HFF-Myc (cell line): ENCODE data around the gene PER2.

Experiments used
- DNase-seq: peaks from one replicate; pipeline ENCODE4 v3.0.0-alpha.2; 2011; ENCODE audit warnings: low read depth; ENCODE audit errors: extremely low read depth
- H3K4me3 ChIP-seq: replicated peaks from 2 replicates; pipeline ENCODE4 v1.5.1; 2011; ENCODE audit warnings: low read depth, mild to moderate bottlenecking, control low read depth, low read length
- TF ChIP-seq, protein P1 (sequence below): IDR thresholded peaks from 2 replicates; pipeline ENCODE4 v1.5.1; 2012; ENCODE audit warnings: mild to moderate bottlenecking, low read depth, low read length, control low read depth; ENCODE audit errors: missing control alignments

The PER2 gene

DNA sequence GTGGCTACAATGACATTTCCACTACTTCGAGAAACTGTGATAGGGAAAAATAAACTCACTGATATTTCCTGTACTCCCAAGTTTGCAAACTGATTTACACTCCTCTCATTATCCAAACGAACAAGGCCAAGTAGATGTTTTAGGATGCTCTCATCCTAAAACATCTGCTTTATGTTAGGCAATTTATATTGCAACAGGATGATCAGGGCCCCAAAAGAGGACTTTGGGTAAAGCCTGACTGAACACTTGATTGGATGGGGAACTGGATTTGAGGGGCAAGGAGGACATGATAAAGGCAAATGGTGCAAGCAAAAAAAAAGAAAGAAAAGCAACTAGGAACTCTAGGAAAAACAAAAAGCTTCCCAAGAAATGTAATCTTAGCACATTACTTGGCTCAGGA, 46.4 kb downstream of the PER2 start:
- no peak for DNase-seq
- TF ChIP-seq, protein P1, sequence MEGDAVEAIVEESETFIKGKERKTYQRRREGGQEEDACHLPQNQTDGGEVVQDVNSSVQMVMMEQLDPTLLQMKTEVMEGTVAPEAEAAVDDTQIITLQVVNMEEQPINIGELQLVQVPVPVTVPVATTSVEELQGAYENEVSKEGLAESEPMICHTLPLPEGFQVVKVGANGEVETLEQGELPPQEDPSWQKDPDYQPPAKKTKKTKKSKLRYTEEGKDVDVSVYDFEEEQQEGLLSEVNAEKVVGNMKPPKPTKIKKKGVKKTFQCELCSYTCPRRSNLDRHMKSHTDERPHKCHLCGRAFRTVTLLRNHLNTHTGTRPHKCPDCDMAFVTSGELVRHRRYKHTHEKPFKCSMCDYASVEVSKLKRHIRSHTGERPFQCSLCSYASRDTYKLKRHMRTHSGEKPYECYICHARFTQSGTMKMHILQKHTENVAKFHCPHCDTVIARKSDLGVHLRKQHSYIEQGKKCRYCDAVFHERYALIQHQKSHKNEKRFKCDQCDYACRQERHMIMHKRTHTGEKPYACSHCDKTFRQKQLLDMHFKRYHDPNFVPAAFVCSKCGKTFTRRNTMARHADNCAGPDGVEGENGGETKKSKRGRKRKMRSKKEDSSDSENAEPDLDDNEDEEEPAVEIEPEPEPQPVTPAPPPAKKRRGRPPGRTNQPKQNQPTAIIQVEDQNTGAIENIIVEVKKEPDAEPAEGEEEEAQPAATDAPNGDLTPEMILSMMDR = no peak
- H3K4me3 ChIP-seq = no peak overlapping the region

DNA sequence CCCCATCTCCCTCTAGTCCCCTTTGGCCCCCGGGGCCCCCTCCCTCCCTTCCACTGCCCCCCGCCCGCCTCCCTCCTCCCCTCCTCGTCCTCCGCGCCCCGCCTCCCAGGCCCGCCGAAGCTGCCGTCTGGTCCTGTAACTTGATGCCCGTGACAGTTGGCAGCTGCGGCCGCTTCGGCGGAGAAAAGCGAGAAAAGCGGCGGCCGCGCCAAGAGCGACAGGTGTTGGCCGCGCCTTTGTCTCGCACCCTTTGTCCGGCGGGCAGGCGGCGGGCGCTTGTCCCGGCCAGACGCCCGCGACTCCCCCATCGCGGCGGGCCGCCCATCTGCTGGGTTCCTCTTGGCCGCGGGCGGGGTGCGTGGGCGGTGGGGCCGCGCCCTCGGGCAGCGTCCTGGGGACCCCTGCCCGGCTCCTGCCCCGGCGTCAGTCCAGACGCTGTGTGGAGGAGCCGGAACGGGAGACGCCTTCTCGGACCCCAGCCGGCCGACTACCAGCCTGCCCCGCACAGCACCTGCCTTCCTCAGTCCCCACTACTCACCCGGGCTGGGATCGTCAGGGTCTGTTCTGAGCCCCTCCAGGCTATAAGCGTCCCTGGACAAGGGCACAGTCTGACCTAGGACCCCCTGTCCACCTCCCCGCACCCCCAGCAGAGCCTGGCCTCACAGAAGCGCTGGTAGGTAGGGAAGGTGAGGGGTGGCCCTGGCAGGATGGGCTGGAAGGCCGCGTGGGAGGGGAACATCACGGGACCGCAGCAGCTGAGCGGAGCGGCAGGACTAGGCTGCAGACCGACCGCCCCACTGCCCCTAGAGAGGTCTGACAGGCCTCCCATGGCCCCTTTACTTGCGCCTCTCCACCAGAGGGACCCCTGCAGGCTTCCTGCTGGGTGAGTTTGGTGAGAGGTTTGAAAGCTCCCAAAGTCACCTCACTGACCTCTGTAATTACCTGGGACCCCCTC, 47.4 kb downstream of the PER2 start:
- H3K4me3 ChIP-seq = no peak overlapping the region
- no peak for DNase-seq

DNA sequence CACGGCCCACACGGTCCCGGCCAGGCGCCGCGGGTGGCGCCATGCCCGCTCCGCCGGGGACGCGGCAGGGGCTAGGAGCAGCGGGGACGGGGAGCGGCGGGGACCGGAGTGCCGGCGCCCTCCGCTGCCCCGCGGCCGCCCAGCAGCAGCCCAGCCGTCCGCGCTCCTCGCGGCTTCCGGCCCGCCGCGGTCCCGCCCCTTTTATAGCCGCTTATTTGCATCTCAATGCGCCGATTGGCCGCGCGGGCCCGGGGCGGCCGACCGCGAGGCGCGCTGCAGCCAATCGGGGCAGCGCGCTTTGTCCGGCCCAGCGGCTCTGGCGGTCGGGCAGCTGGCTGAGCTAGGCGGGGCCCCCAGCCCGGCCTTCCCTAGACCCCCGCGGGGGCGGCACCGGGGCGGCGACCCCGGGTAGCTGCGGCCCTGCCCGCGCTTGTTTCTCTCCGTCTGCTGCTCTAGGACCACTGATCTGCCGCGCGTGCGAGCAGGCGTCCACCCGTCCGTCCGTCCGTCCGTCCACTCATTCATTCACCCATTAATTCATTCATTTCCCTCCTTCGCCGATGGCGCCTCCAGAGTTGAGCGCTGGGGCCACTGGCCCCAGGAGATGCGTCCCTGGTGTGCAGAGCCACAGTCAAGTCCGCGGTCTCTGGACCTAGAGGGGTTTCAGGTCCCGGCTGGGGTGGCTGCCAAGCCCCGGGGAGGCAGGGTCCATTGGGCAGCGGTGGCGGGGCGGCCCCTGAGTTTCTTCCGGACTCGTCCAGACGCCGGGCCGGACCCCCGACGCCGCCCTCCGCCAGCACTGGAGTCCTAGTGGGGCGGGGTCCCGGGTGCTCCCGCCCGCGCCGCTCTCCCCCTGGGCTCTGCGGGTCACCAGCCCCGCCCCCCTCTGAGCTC, 48.3 kb downstream of the PER2 start, which contains the start of gene HES6:
HES6 (minus strand) TSS at position 176 of the 894 bp plus-strand sequence; CDS start at position 43, 133 bp downstream.
- TF ChIP-seq, protein P1 = no peak
- peak; percentile 44 for DNase-seq
- peak within 1 kb of the TSS; percentile 48 for H3K4me3 ChIP-seq

More for the DNA sequence above, 47.4 kb downstream of the PER2 start:
- TF ChIP-seq, protein P1 = no peak

DNA sequence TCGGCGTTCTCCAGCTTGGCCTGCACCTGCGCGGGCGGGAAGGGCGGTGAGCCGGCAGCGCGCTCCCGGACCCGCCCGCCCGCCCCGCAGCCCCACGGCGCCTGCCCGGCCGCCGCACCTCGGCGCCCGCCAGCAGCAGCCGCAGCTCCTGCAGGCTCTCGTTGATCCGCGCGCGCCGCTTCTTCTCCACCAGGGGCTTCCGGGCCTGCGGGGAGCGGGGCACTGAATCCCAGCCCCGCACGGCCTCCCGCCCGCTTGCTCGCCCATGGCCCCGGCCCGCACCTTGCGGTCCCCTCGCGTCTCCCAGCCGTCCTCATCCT, 48.9 kb downstream of the PER2 start:
- TF ChIP-seq, protein P1 = no peak
- DNase-seq = no peak
- peak overlapping the region; percentile 48 for H3K4me3 ChIP-seq

DNA sequence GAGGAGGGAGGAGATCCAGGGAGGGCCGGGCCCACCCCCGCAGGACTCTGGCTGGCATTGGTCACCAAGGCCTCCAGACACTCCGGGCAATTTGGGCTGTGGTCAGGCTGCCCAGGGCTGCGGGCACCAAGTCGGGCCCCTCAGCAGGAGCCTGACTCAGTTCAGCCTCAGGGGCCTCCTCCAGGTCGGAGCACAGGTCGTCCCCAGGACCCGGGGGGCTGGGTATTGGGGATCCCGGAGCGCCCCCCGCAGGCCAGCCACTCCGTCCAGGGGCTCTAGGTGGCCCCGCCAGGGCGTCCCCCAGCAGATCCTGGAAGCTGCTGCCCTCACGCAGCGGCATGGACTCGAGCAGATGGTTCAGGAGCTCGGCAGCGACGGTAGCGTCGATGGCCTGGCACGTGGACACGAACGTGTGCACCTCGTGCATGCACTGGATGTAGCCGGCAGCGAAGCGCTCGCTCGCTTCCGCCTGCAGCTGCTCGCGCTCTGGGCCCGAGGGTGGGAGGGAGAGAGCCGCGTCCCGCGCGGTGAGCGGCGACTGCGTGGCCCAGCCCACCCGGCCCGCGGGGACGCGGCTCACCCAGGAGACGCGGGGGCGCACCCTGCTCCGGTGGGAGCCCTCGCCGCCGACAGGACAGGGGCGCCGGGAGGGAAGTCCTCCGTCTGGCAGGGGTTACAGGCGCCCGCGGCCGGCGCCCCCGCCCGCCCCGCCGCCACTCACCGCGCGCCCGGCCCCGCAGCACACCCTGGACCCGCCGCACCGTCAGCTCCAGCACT, 49.5 kb downstream of the PER2 start:
- peak overlapping the region; percentile 4; the same call in 1 of the 2 replicates for H3K4me3 ChIP-seq
- DNase-seq = no peak

More for the DNA sequence above, 49.5 kb downstream of the PER2 start:
- TF ChIP-seq, protein P1 = no peak
